Esophagus squamous epithelium (tissue), 5 donors: ENCODE data around the gene PRKAB1. TPM values are rescaled to one million over a fixed set of nuclear protein-coding genes. Genes with fewer than 3 reads are reported as not detected.
A peak's percentile ranks its signal among the peaks of the same experiment; 100 is the strongest.

Experiments used
- DNase-seq: peaks from one replicate; lab custom pipeline; 2025; lab: John Stamatoyannopoulos, UW
- H3K27ac ChIP-seq, 4 donors: fragments of 200-600 bp; sonication (generic); one replicate each; pipeline ENCODE4 v1.5.1; 2016 to 2019; ENCODE audit warnings: mild to moderate bottlenecking in 1 of 4
- H3K27me3 ChIP-seq, 4 donors: fragments of 200-600 bp; sonication (generic); 1 replicate in 3 of 4; 2 replicates in 1 of 4; pipeline versions ENCODE4 v1.5.1 to v1.6.0; 2017 to 2021; ENCODE audit warnings: antibody characterized with exemption in 1 of 4
- H3K36me3 ChIP-seq, 3 donors: fragments of 200-600 bp; sonication (generic); one replicate each; pipeline ENCODE4 v1.5.1; 2016 to 2019
- H3K4me1 ChIP-seq, 3 donors: fragments of 200-600 bp; sonication (generic); one replicate each; pipeline ENCODE4 v1.5.1; 2017 to 2019
- H3K4me3 ChIP-seq, 4 donors: fragments of 200-600 bp; sonication (generic); 1 replicate in 3 of 4; 2 replicates in 1 of 4; pipeline ENCODE4 v1.5.1; 2016 to 2019; ENCODE audit warnings: mild to moderate bottlenecking in 2 of 4, moderate library complexity in 1 of 4
- H3K9me3 ChIP-seq, 3 donors: fragments of 200-600 bp; sonication (generic); one replicate each; pipeline ENCODE4 v1.5.1; 2016 to 2019
- POLR2A ChIP-seq, 4 donors: fragments of 450-650 bp; IDR thresholded peaks; one replicate each; pipeline ENCODE4 v1.6.1; 2017; ENCODE audit warnings: antibody characterized with exemption in 4 of 4, mild to moderate bottlenecking in 4 of 4, moderate library complexity in 3 of 4
- WGBS, 2 donors: methylation state at CpG; one replicate each; pipeline ENCODE4 v1.1.5; 2018; 5-methylcytosine and 5-hydroxymethylcytosine counted together
- intact Hi-C: fragments of 100-400 bp; cut with DNase I; formaldehyde crosslinking; loops from one replicate; pipeline ENCODE4 v1.15.0; 2022
- total RNA-seq, 4 donors: library from RNA; depleted of rRNA; stranded (reverse); fragments of >200 nt; gene quantifications; one replicate each; pipeline ENCODE4 v1.1.0, GENCODE V29; 2016
- TF ChIP-seq, protein P1 (sequence below), 6 experiments: fragments of 450-650 bp in 4 of 6; fragments of 200-600 bp in 2 of 6; sonication (generic) in 2 of 6; IDR thresholded peaks; one replicate each; pipeline ENCODE4 v1.5.1; 2016 to 2019; ENCODE audit warnings: antibody characterized with exemption in 6 of 6, mild to moderate bottlenecking in 4 of 6, moderate library complexity in 4 of 6
- donor health status: DM: yes; HTN: yes; CAD: no.

PRKAB1 gene
- total RNA-seq, 4 donors from 2014 or later, result 18.2 to 217 (median 46.7) TPM

DNA sequence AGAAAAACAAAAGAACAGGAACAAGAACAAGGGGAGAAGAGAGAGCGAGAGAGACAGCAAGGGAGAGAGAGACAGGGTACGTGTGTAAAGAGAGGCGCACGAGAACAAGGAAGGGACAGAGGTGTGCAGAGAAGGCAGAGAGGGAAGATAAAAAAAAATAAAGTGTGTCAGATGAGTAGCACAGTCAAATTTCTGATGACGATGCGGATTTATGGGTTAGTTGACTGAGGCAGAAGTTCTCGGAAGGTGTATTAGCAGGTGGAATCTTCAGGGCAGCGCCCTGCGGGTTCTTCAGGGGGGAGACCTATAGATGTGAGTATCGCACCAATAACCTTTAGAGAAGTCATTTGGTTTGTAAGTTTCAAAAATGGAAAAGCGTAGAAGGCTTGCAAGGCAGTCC lies 44.8 kb downstream of the PRKAB1 start:
- Histone ChIP-seq H3K4me3 (no peak overlapping the region), H3K27me3 (no peaks in the 10 kb centered on the region), H3K36me3 (peaks cover 0 to 17% (median 0%) of the 10 kb centered on the region in 3 donors), H3K27ac (no peak overlapping the region), H3K4me1 (peaks cover 4 to 59% (median 12%) of the 10 kb centered on the region in 3 donors), H3K9me3 (no peaks in the 10 kb centered on the region)
- no peak for DNase-seq
- intact Hi-C loops, result no loop called here
- no peak for TF ChIP-seq POLR2A (IDR thresholded peaks at IDR 0.05)
- TF ChIP-seq, protein P1, sequence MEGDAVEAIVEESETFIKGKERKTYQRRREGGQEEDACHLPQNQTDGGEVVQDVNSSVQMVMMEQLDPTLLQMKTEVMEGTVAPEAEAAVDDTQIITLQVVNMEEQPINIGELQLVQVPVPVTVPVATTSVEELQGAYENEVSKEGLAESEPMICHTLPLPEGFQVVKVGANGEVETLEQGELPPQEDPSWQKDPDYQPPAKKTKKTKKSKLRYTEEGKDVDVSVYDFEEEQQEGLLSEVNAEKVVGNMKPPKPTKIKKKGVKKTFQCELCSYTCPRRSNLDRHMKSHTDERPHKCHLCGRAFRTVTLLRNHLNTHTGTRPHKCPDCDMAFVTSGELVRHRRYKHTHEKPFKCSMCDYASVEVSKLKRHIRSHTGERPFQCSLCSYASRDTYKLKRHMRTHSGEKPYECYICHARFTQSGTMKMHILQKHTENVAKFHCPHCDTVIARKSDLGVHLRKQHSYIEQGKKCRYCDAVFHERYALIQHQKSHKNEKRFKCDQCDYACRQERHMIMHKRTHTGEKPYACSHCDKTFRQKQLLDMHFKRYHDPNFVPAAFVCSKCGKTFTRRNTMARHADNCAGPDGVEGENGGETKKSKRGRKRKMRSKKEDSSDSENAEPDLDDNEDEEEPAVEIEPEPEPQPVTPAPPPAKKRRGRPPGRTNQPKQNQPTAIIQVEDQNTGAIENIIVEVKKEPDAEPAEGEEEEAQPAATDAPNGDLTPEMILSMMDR (IDR thresholded peaks at IDR 0.05), result no peak
- 96% methylated on average over 11 of the region's 11 CpGs for WGBS, 2 donors

DNA sequence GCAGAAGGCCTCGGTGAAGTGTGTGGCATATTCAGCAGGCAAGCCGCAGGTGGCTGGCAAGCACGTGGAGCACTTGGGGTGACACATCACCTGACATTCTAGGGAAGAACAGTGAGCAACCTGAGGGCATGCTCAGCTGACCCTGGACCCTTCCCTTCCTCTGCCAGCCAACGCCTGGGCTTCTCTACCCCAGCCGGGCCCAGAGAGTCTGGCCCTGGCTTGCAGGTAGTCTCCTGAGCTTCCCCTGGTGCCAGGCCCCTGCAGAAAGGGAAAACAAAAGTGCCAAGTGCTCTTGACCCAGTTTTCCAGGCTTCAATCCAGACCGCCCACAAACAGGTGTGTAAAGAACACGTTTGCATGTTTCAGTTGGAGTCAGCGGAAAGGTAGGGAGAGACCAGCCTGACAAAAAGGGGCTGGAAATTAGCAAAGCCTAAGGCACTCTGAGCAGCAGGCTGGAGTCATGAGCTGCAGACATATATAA lies 45.7 kb downstream of the PRKAB1 start:
- intact Hi-C loops, result no loop called here
- no peaks in the 10 kb centered on the region for H3K9me3 ChIP-seq
- no peak overlapping the region for H3K4me3 ChIP-seq
- peak overlapping the region in 1 of 4 donors; percentile 9 for H3K27ac ChIP-seq
- TF ChIP-seq, protein P1 (IDR thresholded peaks at IDR 0.05), result no peak
- TF ChIP-seq POLR2A (IDR thresholded peaks at IDR 0.05), result no peak
- peaks cover 0 to 17% (median 0%) of the 10 kb centered on the region in 3 donors for H3K36me3 ChIP-seq
- no peak for DNase-seq
- H3K27me3 ChIP-seq, result no peaks in the 10 kb centered on the region
- WGBS, 2 donors, result 48 to 60% methylated on average over 1 to 6 of the region's 8 CpGs
- H3K4me1 ChIP-seq, result peaks cover 4 to 63% (median 12%) of the 10 kb centered on the region in 3 donors

DNA sequence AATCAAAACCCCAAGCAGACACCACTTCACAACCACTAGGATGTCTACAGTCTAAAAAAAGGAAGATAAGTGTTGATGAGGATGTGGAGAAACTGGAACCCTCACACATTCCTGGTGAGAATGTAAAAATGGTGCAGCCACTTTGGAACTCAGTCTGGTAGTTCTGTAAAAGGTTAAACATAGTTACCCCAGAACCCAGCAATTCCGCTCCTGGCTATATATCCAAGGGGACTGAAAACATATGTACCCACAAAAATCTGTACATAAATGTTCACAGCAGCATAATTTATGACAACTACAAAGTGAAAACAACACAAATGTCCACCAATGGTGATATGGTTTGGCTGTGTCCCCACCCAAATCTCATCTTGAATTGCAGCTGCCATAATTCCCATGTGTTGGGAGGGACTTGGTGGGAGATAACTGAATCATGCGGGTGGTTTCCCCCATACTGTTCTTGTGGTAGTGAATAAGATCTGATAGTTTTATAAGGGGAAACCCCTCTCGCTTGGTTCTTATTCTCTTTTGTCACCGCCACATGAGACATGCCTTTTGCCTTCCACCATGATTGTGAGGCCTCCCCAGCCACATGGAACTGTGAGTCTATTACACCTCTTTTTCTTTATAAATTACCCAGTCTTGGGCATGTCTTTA lies 46.8 kb downstream of the PRKAB1 start:
- WGBS, 2 donors, result 99 to 100% methylated on average over 4 of the region's 4 CpGs

DNA sequence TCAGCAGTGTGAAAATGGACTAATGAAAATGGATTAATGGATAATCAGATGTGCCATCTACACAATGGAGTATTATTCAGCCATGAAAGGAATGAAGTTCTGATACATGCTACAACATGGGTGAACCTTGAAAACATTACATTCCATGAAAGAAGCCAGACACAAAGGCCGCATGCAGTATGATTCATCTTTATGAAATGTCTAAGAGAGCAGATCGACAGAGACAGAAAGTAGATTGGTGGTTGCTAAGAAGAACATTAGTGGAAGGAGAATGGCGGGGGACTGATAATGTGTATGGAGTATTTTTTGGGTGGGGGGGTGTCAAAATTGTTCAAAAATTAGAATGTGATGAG lies 47.3 kb downstream of the PRKAB1 start:
- 66 to 71% methylated on average over 3 of the region's 3 CpGs for WGBS, 2 donors
- Histone ChIP-seq H3K27me3 (no peaks in the 10 kb centered on the region), H3K4me1 (peaks cover 4 to 62% (median 12%) of the 10 kb centered on the region in 3 donors), H3K9me3 (no peaks in the 10 kb centered on the region), H3K36me3 (peaks cover 0 to 11% (median 0%) of the 10 kb centered on the region in 3 donors), H3K4me3 (no peak overlapping the region), H3K27ac (peak overlapping the region in 2 of 4 donors; percentile 76 to 78)
- no peak for TF ChIP-seq POLR2A (IDR thresholded peaks at IDR 0.05)
- no peak for DNase-seq
- intact Hi-C loops, result no loop called here

More for the DNA sequence above, 46.8 kb downstream of the PRKAB1 start:
- intact Hi-C loops, result no loop called here
- H3K27ac ChIP-seq, result peak overlapping the region in 1 of 4 donors; percentile 76
- DNase-seq, result no peak
- H3K36me3 ChIP-seq, result peaks cover 0 to 16% (median 0%) of the 10 kb centered on the region in 3 donors
- no peak overlapping the region for H3K4me3 ChIP-seq
- no peaks in the 10 kb centered on the region for H3K27me3 ChIP-seq
- no peaks in the 10 kb centered on the region for H3K9me3 ChIP-seq
- H3K4me1 ChIP-seq, result peaks cover 4 to 67% (median 12%) of the 10 kb centered on the region in 3 donors
- TF ChIP-seq, protein P1 (IDR thresholded peaks at IDR 0.05), result no peak
- TF ChIP-seq POLR2A (IDR thresholded peaks at IDR 0.05), result no peak

DNA sequence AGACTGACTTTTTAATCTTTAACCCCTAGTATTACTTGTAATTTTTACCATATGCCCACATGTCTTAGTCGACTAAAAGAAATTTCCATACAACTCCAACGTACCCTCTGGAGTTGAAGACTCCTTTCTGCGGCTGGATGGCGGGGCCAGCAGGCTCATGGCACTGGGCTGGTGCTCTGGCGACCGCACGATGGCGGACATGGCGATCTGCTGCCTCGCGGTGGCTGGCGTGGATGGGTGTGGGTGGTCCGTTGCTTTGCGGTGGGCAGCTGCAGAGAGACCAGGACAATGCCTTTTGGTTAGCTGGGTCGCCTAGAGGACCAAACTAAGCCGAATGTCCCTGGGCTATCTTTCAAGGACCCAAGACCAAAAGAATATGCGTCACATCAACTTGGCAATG lies 50.2 kb downstream of the PRKAB1 start:
- Histone ChIP-seq H3K36me3 (peaks cover 0 to 7% (median 0%) of the 10 kb centered on the region in 3 donors), H3K4me1 (peaks cover 4 to 42% (median 9%) of the 10 kb centered on the region in 3 donors), H3K4me3 (no peak overlapping the region), H3K27ac (no peak overlapping the region), H3K27me3 (no peaks in the 10 kb centered on the region), H3K9me3 (no peaks in the 10 kb centered on the region)
- TF ChIP-seq POLR2A (IDR thresholded peaks at IDR 0.05), result no peak
- TF ChIP-seq, protein P1 (IDR thresholded peaks at IDR 0.05), result no peak
- 97 to 100% methylated on average over 3 to 6 of the region's 17 CpGs for WGBS, 2 donors
- intact Hi-C loops, result no loop called here
- DNase-seq, result no peak
